Fibroblast of lung (primary cell): Measurements from ENCODE around the gene TXK.

ENCODE experiments used
- EZH2 ChIP-seq: IDR thresholded peaks from 2 replicates; pipeline ENCODE4 v1.5.1; 2012; ENCODE audit warnings: low read length, control low read depth, mild to moderate bottlenecking; ENCODE audit errors: missing control alignments
- TF ChIP-seq, protein P1 (sequence below), 2 donors: IDR thresholded peaks in 1 of 2; conservative IDR thresholded peaks in 1 of 2; 1 replicate in 1 of 2; 2 replicates in 1 of 2; pipeline ENCODE4 v1.5.1; 2011 to 2012; ENCODE audit warnings: low read length in 2 of 2, control low read depth in 1 of 2, inconsistent platforms in 1 of 2, low read depth in 1 of 2, mild to moderate bottlenecking in 1 of 2

DNA sequence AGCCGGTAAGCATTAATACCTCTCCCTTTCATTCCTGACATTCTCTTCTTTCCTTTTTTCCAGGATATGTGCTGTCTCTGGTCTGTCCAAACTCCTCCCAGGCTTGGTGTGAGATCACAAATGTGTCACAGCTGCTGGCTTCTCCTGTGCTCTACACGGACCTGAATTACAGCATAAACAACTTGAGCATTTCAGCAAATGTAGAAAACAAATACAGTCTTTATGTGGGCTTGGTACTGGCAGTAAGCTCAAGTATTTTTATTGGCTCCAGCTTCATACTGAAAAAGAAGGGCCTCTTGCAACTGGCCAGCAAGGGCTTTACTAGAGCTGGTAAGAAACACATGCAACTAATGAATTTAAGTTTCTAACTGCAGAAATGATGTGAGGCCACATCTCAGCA lies 109.0 kb downstream of the TXK start:
- TF ChIP-seq, protein P1, sequence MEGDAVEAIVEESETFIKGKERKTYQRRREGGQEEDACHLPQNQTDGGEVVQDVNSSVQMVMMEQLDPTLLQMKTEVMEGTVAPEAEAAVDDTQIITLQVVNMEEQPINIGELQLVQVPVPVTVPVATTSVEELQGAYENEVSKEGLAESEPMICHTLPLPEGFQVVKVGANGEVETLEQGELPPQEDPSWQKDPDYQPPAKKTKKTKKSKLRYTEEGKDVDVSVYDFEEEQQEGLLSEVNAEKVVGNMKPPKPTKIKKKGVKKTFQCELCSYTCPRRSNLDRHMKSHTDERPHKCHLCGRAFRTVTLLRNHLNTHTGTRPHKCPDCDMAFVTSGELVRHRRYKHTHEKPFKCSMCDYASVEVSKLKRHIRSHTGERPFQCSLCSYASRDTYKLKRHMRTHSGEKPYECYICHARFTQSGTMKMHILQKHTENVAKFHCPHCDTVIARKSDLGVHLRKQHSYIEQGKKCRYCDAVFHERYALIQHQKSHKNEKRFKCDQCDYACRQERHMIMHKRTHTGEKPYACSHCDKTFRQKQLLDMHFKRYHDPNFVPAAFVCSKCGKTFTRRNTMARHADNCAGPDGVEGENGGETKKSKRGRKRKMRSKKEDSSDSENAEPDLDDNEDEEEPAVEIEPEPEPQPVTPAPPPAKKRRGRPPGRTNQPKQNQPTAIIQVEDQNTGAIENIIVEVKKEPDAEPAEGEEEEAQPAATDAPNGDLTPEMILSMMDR (conservative IDR thresholded peaks at IDR 0.05 in 1 of 2, IDR thresholded peaks at IDR 0.05 in 1 of 2; ENCODE audit: low read depth in 1 of 2, low read length in 2 of 2): no peak
- TF ChIP-seq EZH2: no peak
